Cardiac muscle cell (in vitro differentiated cells and primary cell): ENCODE data around the gene KIF5C. TPM values are rescaled to one million over a fixed set of nuclear protein-coding genes. Genes with fewer than 3 reads are reported as not detected.

Source experiments
- polyA plus RNA-seq: library from polyadenylated mRNA; unstranded; fragments of >200 nt; fragmentation: Nextera tagmentation; extraction: Ambion mirVana; gene quantifications from 2 replicates; pipeline ENCODE4 v1.2.1, GENCODE V29; 2016
- total RNA-seq: library from RNA; depleted of rRNA; stranded (reverse); fragments of >200 nt; gene quantifications from 2 replicates; pipeline ENCODE4 v1.2.3, GENCODE V29; 2016

Gene KIF5C
- total and polyA plus RNA-seq, 2 experiments from 2014 or later, result 0.82 to 3.0 TPM

Other genes starting within 250 kb of the KIF5C start
- 12.1 and 14.0 TPM in 2 replicates for gene EPC2, start 230.5 kb upstream of the KIF5C start, total RNA-seq
- 2.1 and 2.4 TPM in 2 replicates for gene EPC2, start 230.5 kb upstream of the KIF5C start, polyA plus RNA-seq
- 1.6 and 3.9 TPM in 2 replicates for gene LYPD6B, start 163.5 kb downstream of the KIF5C start, total RNA-seq
- gene LYPD6B, start 163.5 kb downstream of the KIF5C start, polyA plus RNA-seq, result 5.7 and 8.1 TPM in 2 replicates